SK-N-SH (cell line): ENCODE measurements around the gene TMEM94. TPM values are rescaled to one million over a fixed set of nuclear protein-coding genes. Genes with fewer than 3 reads are reported as not detected.

Source experiments
- CTCF ChIA-PET: fragments of 300-600, 350-600 bp; formaldehyde crosslinking; extraction: SDS; loops from one replicate; lab custom pipeline; 2021; lab: Yijun Ruan, JAX
- POLR2A ChIA-PET: fragments of 350-600 bp; sonication (Branson Sonifier 250); formaldehyde crosslinking; extraction: SDS; loops from one replicate; lab custom pipeline; 2020; ENCODE audit warnings: antibody characterized with exemption, inconsistent platforms; lab: Yijun Ruan, JAX
- DNase-seq: peaks from one replicate; pipeline ENCODE4 v3.0.0; 2012
- H2AFZ ChIP-seq: fragments of 200-600 bp; sonication (generic); 2 replicates; pipeline ENCODE4 v1.8.1; 2016; ENCODE audit warnings: antibody characterized with exemption, mild to moderate bottlenecking, low read depth
- H3F3A ChIP-seq: fragments of 200-600 bp; sonication (generic); replicated peaks from 2 replicates; pipeline ENCODE3; 2016; ENCODE audit warnings: antibody characterized with exemption, mild to moderate bottlenecking; ENCODE audit not compliant: insufficient read depth
- H3K27ac ChIP-seq, 2 experiments: fragments of 200-500 bp in 1 of 2; fragments of 200-600 bp in 1 of 2; sonication (Bioruptor generic) in 1 of 2; sonication (generic), shearing (Covaris generic) in 1 of 2; 2 replicates each; pipeline versions ENCODE4 v1.5.1 to v1.6.1; 2014 to 2016; ENCODE audit warnings: low read depth in 2 of 2, inconsistent platforms in 1 of 2, low read length in 1 of 2, mild to moderate bottlenecking in 1 of 2, mixed read lengths in 1 of 2
- H3K27me3 ChIP-seq: fragments of 200-600 bp; sonication (generic), shearing (Covaris generic); 2 replicates; pipeline ENCODE4 v1.6.1; 2016; ENCODE audit warnings: mixed run types; ENCODE audit not compliant: insufficient read depth
- H3K36me3 ChIP-seq, 2 experiments: fragments of 200-500 bp in 1 of 2; fragments of 200-600 bp in 1 of 2; sonication (Bioruptor generic) in 1 of 2; sonication (generic) in 1 of 2; replicated peaks in 1 of 2; 2 replicates each; pipeline versions ENCODE3 to v1.5.1; 2014 to 2016; ENCODE audit warnings: low read length in 1 of 2, mild to moderate bottlenecking in 1 of 2; ENCODE audit not compliant: insufficient read depth in 2 of 2, control insufficient read depth in 1 of 2
- H3K4me1 ChIP-seq, 2 experiments: fragments of 200-500 bp in 1 of 2; fragments of 200-600 bp in 1 of 2; sonication (Bioruptor generic) in 1 of 2; sonication (generic), shearing (Covaris generic) in 1 of 2; 2 replicates each; pipeline versions ENCODE4 v1.5.1 to v1.6.1; 2014 to 2016; ENCODE audit warnings: low read depth in 1 of 2, low read length in 1 of 2, mixed run types in 1 of 2; ENCODE audit not compliant: insufficient read depth in 2 of 2, control insufficient read depth in 1 of 2
- H3K4me2 ChIP-seq: fragments of 200-600 bp; sonication (generic), shearing (Covaris generic); 2 replicates; pipeline ENCODE4 v1.6.1; 2017; ENCODE audit warnings: mixed run types
- H3K4me3 ChIP-seq, 2 experiments: fragments of 200-500 bp in 1 of 2; fragments of 200-600 bp in 1 of 2; sonication (Bioruptor generic) in 1 of 2; sonication (generic), shearing (Covaris generic) in 1 of 2; 2 replicates each; pipeline versions ENCODE4 v1.5.1 to v1.8.1; 2014 to 2016; ENCODE audit warnings: low read depth in 2 of 2, inconsistent platforms in 1 of 2, low read length in 1 of 2, mild to moderate bottlenecking in 1 of 2, mixed read lengths in 1 of 2, moderate library complexity in 1 of 2
- H3K79me2 ChIP-seq: fragments of 200-600 bp; sonication (generic); 2 replicates; pipeline ENCODE4 v1.8.1; 2017; ENCODE audit warnings: mild to moderate bottlenecking; ENCODE audit not compliant: insufficient read depth
- H3K9ac ChIP-seq: fragments of 200-600 bp; sonication (generic); 2 replicates; pipeline ENCODE4 v1.6.1; 2017; ENCODE audit warnings: mixed run types
- H3K9me2 ChIP-seq: fragments of 200-600 bp; sonication (generic); 2 replicates; pipeline ENCODE4 v1.6.1; 2017; ENCODE audit warnings: mixed run types
- H3K9me3 ChIP-seq: fragments of 200-600 bp; sonication (generic); 2 replicates; pipeline ENCODE4 v1.6.1; 2017; ENCODE audit warnings: mixed run types, mild to moderate bottlenecking, moderate library complexity
- H4K20me1 ChIP-seq: fragments of 200-600 bp; sonication (generic); 2 replicates; pipeline ENCODE4 v1.6.1; 2017; ENCODE audit warnings: mild to moderate bottlenecking, mixed run types; ENCODE audit not compliant: insufficient read depth
- CHD2 ChIP-seq: fragments of 150-350 bp; IDR thresholded peaks from 2 replicates; pipeline ENCODE4 v1.6.1; 2018; ENCODE audit warnings: low read length; ENCODE audit not compliant: partially characterized antibody
- EP300 ChIP-seq, 2 experiments: IDR thresholded peaks; 2 replicates each; pipeline versions ENCODE4 v1.4.0 to v1.6.1; 2012; ENCODE audit warnings: borderline replicate concordance in 1 of 2, low read depth in 1 of 2, low read length in 1 of 2
- EZH2phosphoT487 ChIP-seq: fragments of 200-600 bp; sonication (generic); IDR thresholded peaks from 2 replicates; pipeline ENCODE4 v1.6.1; 2017; ENCODE audit warnings: low read depth, mixed run types, mild to moderate bottlenecking, antibody characterized with exemption, moderate library complexity, borderline replicate concordance
- FOXJ3 ChIP-seq: sonication (generic); formaldehyde crosslinking; IDR thresholded peaks from 2 replicates; pipeline ENCODE4 v1.5.1; 2020; ENCODE audit warnings: mild to moderate bottlenecking, missing genetic modification reagents
- FOXM1 ChIP-seq: IDR thresholded peaks from 2 replicates; pipeline ENCODE4 v1.4.0; 2012; ENCODE audit warnings: low read depth, mild to moderate bottlenecking
- GABPA ChIP-seq: IDR thresholded peaks from 2 replicates; pipeline ENCODE4 v1.4.0; 2012; ENCODE audit warnings: low read depth, mild to moderate bottlenecking
- GATA2 ChIP-seq: sonication (generic); formaldehyde crosslinking; IDR thresholded peaks from 2 replicates; pipeline ENCODE4 v1.5.0; 2020; ENCODE audit warnings: mild to moderate bottlenecking, missing genetic modification reagents
- MEF2A ChIP-seq: IDR thresholded peaks from 2 replicates; pipeline ENCODE4 v1.4.0; 2012; ENCODE audit warnings: low read depth, borderline replicate concordance
- MXI1 ChIP-seq: IDR thresholded peaks from 2 replicates; pipeline ENCODE4 v1.6.1; 2012; ENCODE audit warnings: mild to moderate bottlenecking, low read depth, low read length, improper control_type of control experiment
- NFIC ChIP-seq: IDR thresholded peaks from 2 replicates; pipeline ENCODE4 v1.4.0; 2012; ENCODE audit warnings: borderline replicate concordance
- PBX3 ChIP-seq: IDR thresholded peaks from 2 replicates; pipeline ENCODE4; 2012
- POLR2AphosphoS5 ChIP-seq: IDR thresholded peaks from 2 replicates; pipeline ENCODE4 v1.6.1; 2012; ENCODE audit warnings: low read depth, low read length
- RAD21 ChIP-seq: IDR thresholded peaks from 2 replicates; pipeline ENCODE4 v1.6.1; 2012; ENCODE audit warnings: mild to moderate bottlenecking, low read length
- RXRA ChIP-seq: IDR thresholded peaks from 2 replicates; pipeline ENCODE4 v1.4.0; 2012; ENCODE audit warnings: low read depth, mild to moderate bottlenecking, borderline replicate concordance
- SIN3A ChIP-seq: IDR thresholded peaks from 2 replicates; pipeline ENCODE4 v1.6.1; 2012; ENCODE audit warnings: low read depth, mild to moderate bottlenecking, low read length, moderate library complexity, borderline replicate concordance
- SMC3 ChIP-seq: IDR thresholded peaks from 2 replicates; pipeline ENCODE4 v1.6.1; 2012; ENCODE audit warnings: low read depth, low read length, improper control_type of control experiment
- USF2 ChIP-seq: fragments of 150-350 bp; IDR thresholded peaks from 2 replicates; pipeline ENCODE4 v1.6.1; 2017; ENCODE audit warnings: antibody characterized with exemption, low read length, low read depth, borderline replicate concordance
- YY1 ChIP-seq: IDR thresholded peaks from 2 replicates; pipeline ENCODE4 v1.4.0; 2012; ENCODE audit warnings: low read depth, mild to moderate bottlenecking
- WGBS: methylation state at CpG from one replicate; pipeline ENCODE4 v1.1.6; 2017; ENCODE audit warnings: low lambda C conversion rate; 5-methylcytosine and 5-hydroxymethylcytosine counted together
- polyA plus RNA-seq, 3 experiments: library from polyadenylated mRNA; depleted of rRNA; stranded (reverse); fragments of >200 nt; gene quantifications; 2 replicates each; pipeline ENCODE4 v1.2.3, GENCODE V29; 2012
- TF ChIP-seq, protein P1 (sequence below): fragments of 150-350 bp; IDR thresholded peaks from 2 replicates; pipeline ENCODE4 v1.6.1; 2016; ENCODE audit warnings: mild to moderate bottlenecking, low read depth, low read length
- TF ChIP-seq, protein P2 (sequence below): fragments of 200-600 bp; sonication (generic); IDR thresholded peaks from 2 replicates; pipeline ENCODE4 v1.6.1; 2017; ENCODE audit warnings: antibody characterized with exemption, mild to moderate bottlenecking, moderate library complexity

Gene TMEM94
- polyA plus RNA-seq, 1 of the 3 experiments (the other 2 are of a cell fraction) = 89.9 TPM

DNA sequence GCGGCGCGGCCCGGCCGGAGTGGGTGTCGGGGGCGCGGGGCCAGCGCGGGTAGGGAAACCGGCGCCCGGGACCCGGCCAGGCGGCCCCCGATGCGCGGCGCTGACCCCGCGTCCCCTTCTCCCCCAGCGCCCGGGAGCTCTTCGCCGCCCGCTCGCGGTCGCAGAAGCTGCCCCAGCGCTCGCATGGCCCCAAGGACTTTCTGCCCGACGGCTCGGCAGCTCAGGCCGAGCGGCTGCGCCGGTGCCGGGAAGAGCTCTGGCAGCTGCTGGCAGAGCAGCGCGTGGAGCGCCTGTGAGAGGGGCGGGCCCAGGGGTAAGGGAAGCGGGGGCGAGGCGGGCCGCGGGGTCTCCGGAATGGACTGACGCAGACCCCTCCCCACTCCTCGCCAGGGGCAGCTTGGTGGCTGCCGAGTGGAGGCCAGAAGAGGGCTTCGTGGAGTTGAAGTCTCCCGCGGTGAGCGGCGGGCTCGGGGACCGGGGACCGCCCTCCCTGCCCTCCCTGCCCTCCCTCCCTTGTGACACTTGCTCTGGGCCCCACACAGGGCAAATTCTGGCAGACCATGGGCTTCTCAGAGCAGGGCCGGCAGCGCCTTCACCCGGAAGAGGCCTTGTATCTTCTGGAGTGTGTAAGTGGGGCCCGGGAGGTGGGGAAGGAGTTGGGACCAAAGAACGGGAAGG lies 60.3 kb downstream of the TMEM94 start:
- peaks cover 10 to 13% of the 10 kb centered on the region in 2 experiments for H3K36me3 ChIP-seq
- TF ChIP-seq POLR2AphosphoS5 (no peak), SMC3 (no peak), YY1 (no peak), GABPA (no peak), GATA2 (CRISPR knock-in tag) (no peak), EZH2phosphoT487 (no peak), NFIC (no peak), FOXM1 (no peak), RAD21 (no peak), USF2 (no peak)
- TF ChIP-seq, protein P1, sequence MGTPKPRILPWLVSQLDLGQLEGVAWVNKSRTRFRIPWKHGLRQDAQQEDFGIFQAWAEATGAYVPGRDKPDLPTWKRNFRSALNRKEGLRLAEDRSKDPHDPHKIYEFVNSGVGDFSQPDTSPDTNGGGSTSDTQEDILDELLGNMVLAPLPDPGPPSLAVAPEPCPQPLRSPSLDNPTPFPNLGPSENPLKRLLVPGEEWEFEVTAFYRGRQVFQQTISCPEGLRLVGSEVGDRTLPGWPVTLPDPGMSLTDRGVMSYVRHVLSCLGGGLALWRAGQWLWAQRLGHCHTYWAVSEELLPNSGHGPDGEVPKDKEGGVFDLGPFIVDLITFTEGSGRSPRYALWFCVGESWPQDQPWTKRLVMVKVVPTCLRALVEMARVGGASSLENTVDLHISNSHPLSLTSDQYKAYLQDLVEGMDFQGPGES = no peak
- peak overlapping the region; percentile 80 for H2AFZ ChIP-seq
- peak overlapping the region; percentile 81 to 98 for H3K4me3 ChIP-seq
- no peaks in the 10 kb centered on the region for H3K27me3 ChIP-seq
- POLR2A ChIA-PET = interaction anchor here (0.5 to 1.6 kb wide), 9 partner anchors 9 to 981 kb away, joined by 3 to 24 read pairs (median 4); partner anchors contain the start of genes GGA3, GRB2, LLGL2 and MRPS7
- H3K79me2 ChIP-seq = peaks cover 24% of the 10 kb centered on the region; the same call in 1 of the 2 replicates
- peaks cover 23% of the 10 kb centered on the region for H4K20me1 ChIP-seq
- H3K9ac ChIP-seq = peak overlapping the region; percentile 69
- DNase-seq = no peak
- peaks cover 0 to 29% of the 10 kb centered on the region in 2 experiments; a peak in 1 of 4 replicates for H3K4me1 ChIP-seq
- WGBS = 1% methylated on average over 36 of the region's 65 CpGs
- H3K4me2 ChIP-seq = peak overlapping the region; percentile 98
- no peaks in the 10 kb centered on the region for H3F3A ChIP-seq
- H3K9me2 ChIP-seq = no peaks in the 10 kb centered on the region
- peak overlapping the region in 1 of 2 experiments; percentile 45; a peak in 1 of 4 replicates for H3K27ac ChIP-seq
- CTCF ChIA-PET = interaction anchor here (0.6 to 4.2 kb wide), 62 partner anchors 8 to 558 kb away, joined by 3 to 37 read pairs (median 4); partner anchors contain the start of genes GGA3, GRB2, LLGL2 and MIF4GD
- H3K9me3 ChIP-seq = no peaks in the 10 kb centered on the region

- peaks cover 0 to 24% of the 10 kb centered on the region in 2 experiments; a peak in 1 of 4 replicates for H3K4me1 ChIP-seq
- H3K27me3 ChIP-seq = no peaks in the 10 kb centered on the region
- DNase-seq = peak; percentile 66
- H3K4me2 ChIP-seq = peak overlapping the region; percentile 98
- H3K36me3 ChIP-seq = peaks cover 10 to 16% of the 10 kb centered on the region in 2 experiments
- ChIA-PET CTCF (interaction anchor here (0.7 to 4.2 kb wide), 21 partner anchors 10 to 231 kb away, joined by 3 to 37 read pairs (median 6); partner anchors contain the start of gene TMEM94), POLR2A (interaction anchor here (0.5 to 1.6 kb wide), 4 partner anchors 61 to 981 kb away, joined by 3 to 15 read pairs (median 4); partner anchors contain the start of genes GGA3, MRPS7 and TMEM94)
- H3K27ac ChIP-seq = no peak overlapping the region
- peaks cover 18% of the 10 kb centered on the region for H4K20me1 ChIP-seq
- peak overlapping the region; percentile 81 to 98 for H3K4me3 ChIP-seq
- H2AFZ ChIP-seq = peak overlapping the region; percentile 80
- peaks cover 2% of the 10 kb centered on the region for H3F3A ChIP-seq
- H3K79me2 ChIP-seq = peaks cover 24% of the 10 kb centered on the region; the same call in 1 of the 2 replicates
- H3K9ac ChIP-seq = peak overlapping the region; percentile 69
- no peaks in the 10 kb centered on the region for H3K9me2 ChIP-seq
- no peaks in the 10 kb centered on the region for H3K9me3 ChIP-seq
- WGBS = 46% methylated on average over 10 of the region's 10 CpGs
- TF ChIP-seq PBX3 = no peak
- TF ChIP-seq EP300 (IDR thresholded peaks at IDR 0.05; ENCODE audit: borderline replicate concordance in 1 of 2, low read depth in 1 of 2, low read length in 1 of 2) = no peak
- TF ChIP-seq MEF2A = no peak
- TF ChIP-seq, protein P2, sequence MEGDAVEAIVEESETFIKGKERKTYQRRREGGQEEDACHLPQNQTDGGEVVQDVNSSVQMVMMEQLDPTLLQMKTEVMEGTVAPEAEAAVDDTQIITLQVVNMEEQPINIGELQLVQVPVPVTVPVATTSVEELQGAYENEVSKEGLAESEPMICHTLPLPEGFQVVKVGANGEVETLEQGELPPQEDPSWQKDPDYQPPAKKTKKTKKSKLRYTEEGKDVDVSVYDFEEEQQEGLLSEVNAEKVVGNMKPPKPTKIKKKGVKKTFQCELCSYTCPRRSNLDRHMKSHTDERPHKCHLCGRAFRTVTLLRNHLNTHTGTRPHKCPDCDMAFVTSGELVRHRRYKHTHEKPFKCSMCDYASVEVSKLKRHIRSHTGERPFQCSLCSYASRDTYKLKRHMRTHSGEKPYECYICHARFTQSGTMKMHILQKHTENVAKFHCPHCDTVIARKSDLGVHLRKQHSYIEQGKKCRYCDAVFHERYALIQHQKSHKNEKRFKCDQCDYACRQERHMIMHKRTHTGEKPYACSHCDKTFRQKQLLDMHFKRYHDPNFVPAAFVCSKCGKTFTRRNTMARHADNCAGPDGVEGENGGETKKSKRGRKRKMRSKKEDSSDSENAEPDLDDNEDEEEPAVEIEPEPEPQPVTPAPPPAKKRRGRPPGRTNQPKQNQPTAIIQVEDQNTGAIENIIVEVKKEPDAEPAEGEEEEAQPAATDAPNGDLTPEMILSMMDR = no peak; the same call in 1 of the 2 replicates
- TF ChIP-seq FOXJ3 (CRISPR knock-in tag) = no peak
- TF ChIP-seq RXRA = no peak
- TF ChIP-seq POLR2AphosphoS5 = no peak
- TF ChIP-seq MXI1 = no peak
- no peak for TF ChIP-seq CHD2
- no peak for TF ChIP-seq SMC3
- TF ChIP-seq GATA2 (CRISPR knock-in tag) = no peak
- TF ChIP-seq SIN3A = no peak
These were observed 60.9 kb downstream of the TMEM94 start for GRCh38 chr17:75517297-75517865.
